Measurements from ENCODE around the gene ABCC11. TPM values are rescaled to one million over a fixed set of nuclear protein-coding genes. Genes with fewer than 3 reads are reported as not detected.

The ABCC11 gene
- total and polyA plus RNA-seq, 2 donors (not counting 1 experiment from before 2014, with no cell fraction given) = 0.09 TPM; not detected in 1

DNA sequence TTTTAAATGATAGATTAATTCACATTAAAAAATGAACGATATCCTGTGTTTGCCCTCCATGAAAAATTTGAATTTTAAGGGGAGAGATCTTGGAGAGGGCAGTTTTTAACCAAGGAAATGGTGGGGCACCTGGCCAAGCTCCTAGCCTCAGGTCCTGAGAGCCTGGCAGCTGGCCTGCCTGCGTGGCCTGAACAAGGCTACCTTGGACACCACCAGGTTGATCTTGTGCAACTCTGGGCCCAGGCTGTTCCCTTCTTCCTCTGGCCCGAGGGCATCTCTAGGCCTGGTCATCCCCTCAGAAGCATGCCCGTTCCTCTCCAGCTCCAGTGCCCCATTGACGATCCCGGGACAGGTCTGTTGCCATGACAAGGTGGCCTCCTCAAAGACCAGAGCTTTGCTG is 36.6 kb downstream of the ABCC11 start:
- DNase-seq (no peak), ATAC-seq (ENCODE audit: low read depth) (no peak)
- ChIA-PET CTCF (no interaction called here), POLR2A (no interaction called here)
- Histone ChIP-seq H3K4me2 (replicated peaks; ENCODE audit: low read depth, low read length, poor library complexity, severe bottlenecking) (no peak overlapping the region), H3K4me3 (ENCODE audit: control extremely low read depth in 1 of 5, extremely low read depth in 1 of 5, insufficient read depth in 1 of 5, low read depth in 2 of 5, low read length in 4 of 5) (no peak overlapping the region), H2AFZ (ENCODE audit: insufficient read depth, low read depth, low read length, poor library complexity, severe bottlenecking) (no peak overlapping the region), H3K9me3 (ENCODE audit: control extremely low read depth in 1 of 3, control insufficient read depth in 2 of 3, insufficient read depth in 1 of 3, low read length in 2 of 3) (no peaks in the 10 kb centered on the region), H3K27me3 (replicated peaks in 1 of 4; ENCODE audit: control extremely low read depth in 1 of 4, control insufficient read depth in 3 of 4, insufficient read depth in 4 of 4, low read length in 3 of 4) (no peaks in the 10 kb centered on the region), H3K36me3 (replicated peaks in 1 of 2; ENCODE audit: control extremely low read depth in 1 of 2, control insufficient read depth in 1 of 2, extremely low read depth in 1 of 2, insufficient read depth in 2 of 2, low read length in 1 of 2) (no peaks in the 10 kb centered on the region), H3K27ac (ENCODE audit: low read length in 2 of 2) (no peak overlapping the region), H3K4me1 (ENCODE audit: control insufficient read depth in 2 of 2, insufficient read depth in 2 of 2, low read length in 2 of 2) (no peaks in the 10 kb centered on the region), H3K9ac (ENCODE audit: low read length) (no peak overlapping the region), H4K20me1 (ENCODE audit: control insufficient read depth, insufficient read depth, low read length, poor library complexity, severe bottlenecking) (no peaks in the 10 kb centered on the region), H3K79me2 (ENCODE audit: control insufficient read depth, insufficient read depth, low read length) (no peaks in the 10 kb centered on the region)
- Mint-ChIP-seq H3K9me3 (ENCODE audit: insufficient read depth) (no peaks in the 10 kb centered on the region), H3K27me3 (peaks cover 14% of the 10 kb centered on the region), H3K4me3 (no peak overlapping the region), H3K27ac (no peak overlapping the region), H3K4me1 (no peaks in the 10 kb centered on the region)
- intact Hi-C loops (cut with micrococcal nuclease) = no loop called here
- TF ChIP-seq EZH2 (IDR thresholded peaks at IDR 0.05; ENCODE audit: borderline replicate concordance, insufficient read depth, low read depth, low read length, poor library complexity, severe bottlenecking) = no peak
- TF ChIP-seq, protein P1, sequence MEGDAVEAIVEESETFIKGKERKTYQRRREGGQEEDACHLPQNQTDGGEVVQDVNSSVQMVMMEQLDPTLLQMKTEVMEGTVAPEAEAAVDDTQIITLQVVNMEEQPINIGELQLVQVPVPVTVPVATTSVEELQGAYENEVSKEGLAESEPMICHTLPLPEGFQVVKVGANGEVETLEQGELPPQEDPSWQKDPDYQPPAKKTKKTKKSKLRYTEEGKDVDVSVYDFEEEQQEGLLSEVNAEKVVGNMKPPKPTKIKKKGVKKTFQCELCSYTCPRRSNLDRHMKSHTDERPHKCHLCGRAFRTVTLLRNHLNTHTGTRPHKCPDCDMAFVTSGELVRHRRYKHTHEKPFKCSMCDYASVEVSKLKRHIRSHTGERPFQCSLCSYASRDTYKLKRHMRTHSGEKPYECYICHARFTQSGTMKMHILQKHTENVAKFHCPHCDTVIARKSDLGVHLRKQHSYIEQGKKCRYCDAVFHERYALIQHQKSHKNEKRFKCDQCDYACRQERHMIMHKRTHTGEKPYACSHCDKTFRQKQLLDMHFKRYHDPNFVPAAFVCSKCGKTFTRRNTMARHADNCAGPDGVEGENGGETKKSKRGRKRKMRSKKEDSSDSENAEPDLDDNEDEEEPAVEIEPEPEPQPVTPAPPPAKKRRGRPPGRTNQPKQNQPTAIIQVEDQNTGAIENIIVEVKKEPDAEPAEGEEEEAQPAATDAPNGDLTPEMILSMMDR (IDR thresholded peaks at IDR 0.05) = no peak
- 91% methylated on average over 5 of the region's 6 CpGs for WGBS (ENCODE audit: insufficient coverage)

DNA sequence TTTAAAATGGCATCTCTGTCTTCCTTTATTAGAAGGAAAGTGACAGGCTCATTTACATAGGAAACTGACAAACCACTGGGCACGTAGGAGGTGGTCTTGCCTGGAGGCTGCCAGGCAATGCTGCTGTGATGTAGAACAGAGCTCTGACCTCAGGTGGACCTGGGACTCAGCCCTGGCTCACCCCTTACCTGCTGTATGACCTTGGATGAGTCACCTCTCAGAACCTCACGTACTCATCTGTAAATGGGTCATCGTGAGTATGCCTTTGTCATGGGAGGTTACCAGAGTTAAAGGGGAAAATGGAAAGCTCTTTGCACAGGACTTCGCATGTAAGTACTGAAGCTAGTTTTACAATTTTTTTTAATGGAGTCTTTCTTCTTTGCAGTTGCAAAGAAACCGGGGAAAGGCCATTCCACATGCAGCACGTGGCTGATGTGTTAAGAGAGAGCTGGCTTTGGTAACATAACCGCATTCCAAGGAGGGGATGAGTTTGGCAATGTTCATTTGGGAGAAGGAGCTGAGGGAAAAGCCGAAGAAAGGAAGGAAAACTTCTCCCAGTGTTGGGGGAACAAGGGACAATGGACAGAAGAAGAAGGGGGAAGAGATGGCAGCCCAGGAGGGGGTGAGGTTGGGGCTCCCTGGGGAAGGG is 40.6 kb downstream of the ABCC11 start:
- no peak overlapping the region for H3K27ac ChIP-seq (ENCODE audit: low read length in 2 of 2)
- no peak overlapping the region for H3K27ac Mint-ChIP-seq
- ATAC-seq (ENCODE audit: low read depth) (no peak), DNase-seq (no peak)
- no peaks in the 10 kb centered on the region for H3K27me3 ChIP-seq (replicated peaks in 1 of 4; ENCODE audit: control extremely low read depth in 1 of 4, control insufficient read depth in 3 of 4, insufficient read depth in 4 of 4, low read length in 3 of 4)
- no peak overlapping the region for H2AFZ ChIP-seq (ENCODE audit: insufficient read depth, low read depth, low read length, poor library complexity, severe bottlenecking)
- no peak overlapping the region for H3K9ac ChIP-seq (ENCODE audit: low read length)
- ChIA-PET CTCF (no interaction called here), POLR2A (no interaction called here)
- no peak overlapping the region for H3K4me3 ChIP-seq (ENCODE audit: control extremely low read depth in 1 of 5, extremely low read depth in 1 of 5, insufficient read depth in 1 of 5, low read depth in 2 of 5, low read length in 4 of 5)
- H3K9me3 Mint-ChIP-seq (ENCODE audit: insufficient read depth) = no peaks in the 10 kb centered on the region
- 75% methylated on average over 4 of the region's 8 CpGs for WGBS (ENCODE audit: insufficient coverage)
- no peak for TF ChIP-seq EZH2 (IDR thresholded peaks at IDR 0.05; ENCODE audit: borderline replicate concordance, insufficient read depth, low read depth, low read length, poor library complexity, severe bottlenecking)
- TF ChIP-seq, protein P1 (IDR thresholded peaks at IDR 0.05) = no peak
- H3K4me3 Mint-ChIP-seq = no peak overlapping the region
- peaks cover 22% of the 10 kb centered on the region for H3K27me3 Mint-ChIP-seq
- H3K36me3 ChIP-seq (replicated peaks in 1 of 2; ENCODE audit: control extremely low read depth in 1 of 2, control insufficient read depth in 1 of 2, extremely low read depth in 1 of 2, insufficient read depth in 2 of 2, low read length in 1 of 2) = no peaks in the 10 kb centered on the region
- H3K4me1 Mint-ChIP-seq = no peaks in the 10 kb centered on the region
- H3K4me2 ChIP-seq (replicated peaks; ENCODE audit: low read depth, low read length, poor library complexity, severe bottlenecking) = no peak overlapping the region
- intact Hi-C loops (cut with micrococcal nuclease) = no loop called here
- H3K79me2 ChIP-seq (ENCODE audit: control insufficient read depth, insufficient read depth, low read length) = no peaks in the 10 kb centered on the region
- H3K9me3 ChIP-seq (ENCODE audit: control extremely low read depth in 1 of 3, control insufficient read depth in 2 of 3, insufficient read depth in 1 of 3, low read length in 2 of 3) = no peaks in the 10 kb centered on the region
- no peaks in the 10 kb centered on the region for H4K20me1 ChIP-seq (ENCODE audit: control insufficient read depth, insufficient read depth, low read length, poor library complexity, severe bottlenecking)
- no peaks in the 10 kb centered on the region for H3K4me1 ChIP-seq (ENCODE audit: control insufficient read depth in 2 of 2, insufficient read depth in 2 of 2, low read length in 2 of 2)
